Adrenal gland (tissue), 5 donors: ENCODE data around the gene SH3RF2.

Source experiments
- POLR2A ChIP-seq, 2 donors: fragments of 450-650 bp; IDR thresholded peaks; one replicate each; pipeline ENCODE4 v1.6.1; 2017; ENCODE audit warnings: antibody characterized with exemption in 2 of 2, mild to moderate bottlenecking in 2 of 2, moderate library complexity in 1 of 2
- TF ChIP-seq, protein P1 (sequence below), 6 experiments: fragments of 450-650 bp in 4 of 6; fragments of 200-600 bp in 2 of 6; sonication (generic) in 1 of 6; IDR thresholded peaks; 1 replicate in 5 of 6; 2 replicates in 1 of 6; pipeline versions ENCODE4 v1.5.1 to v1.8.0; 2016 to 2021; ENCODE audit warnings: antibody characterized with exemption in 6 of 6, mild to moderate bottlenecking in 2 of 6, moderate library complexity in 1 of 6
- donor health status: DM: no; HTN: no; CAD: no.

DNA sequence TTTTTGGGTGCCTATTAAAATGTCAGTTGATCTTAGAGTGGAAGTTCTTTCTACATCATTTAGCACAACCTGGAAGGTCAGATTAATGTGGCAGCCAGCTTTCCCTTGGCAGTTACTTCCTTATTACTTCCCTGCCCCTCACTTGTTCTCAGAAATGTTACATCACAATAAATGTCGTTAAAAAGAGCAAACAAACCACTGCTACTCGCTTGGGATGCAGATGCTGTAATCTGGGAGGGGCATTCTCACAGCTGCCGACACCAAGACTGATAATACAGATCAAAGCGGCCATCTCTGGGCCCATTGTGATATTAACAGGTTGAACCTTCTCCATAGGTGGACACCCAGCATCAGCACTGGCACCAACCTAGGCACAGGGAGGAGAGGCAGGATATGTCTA is 139.7 kb downstream of the SH3RF2 start:
- TF ChIP-seq, protein P1, sequence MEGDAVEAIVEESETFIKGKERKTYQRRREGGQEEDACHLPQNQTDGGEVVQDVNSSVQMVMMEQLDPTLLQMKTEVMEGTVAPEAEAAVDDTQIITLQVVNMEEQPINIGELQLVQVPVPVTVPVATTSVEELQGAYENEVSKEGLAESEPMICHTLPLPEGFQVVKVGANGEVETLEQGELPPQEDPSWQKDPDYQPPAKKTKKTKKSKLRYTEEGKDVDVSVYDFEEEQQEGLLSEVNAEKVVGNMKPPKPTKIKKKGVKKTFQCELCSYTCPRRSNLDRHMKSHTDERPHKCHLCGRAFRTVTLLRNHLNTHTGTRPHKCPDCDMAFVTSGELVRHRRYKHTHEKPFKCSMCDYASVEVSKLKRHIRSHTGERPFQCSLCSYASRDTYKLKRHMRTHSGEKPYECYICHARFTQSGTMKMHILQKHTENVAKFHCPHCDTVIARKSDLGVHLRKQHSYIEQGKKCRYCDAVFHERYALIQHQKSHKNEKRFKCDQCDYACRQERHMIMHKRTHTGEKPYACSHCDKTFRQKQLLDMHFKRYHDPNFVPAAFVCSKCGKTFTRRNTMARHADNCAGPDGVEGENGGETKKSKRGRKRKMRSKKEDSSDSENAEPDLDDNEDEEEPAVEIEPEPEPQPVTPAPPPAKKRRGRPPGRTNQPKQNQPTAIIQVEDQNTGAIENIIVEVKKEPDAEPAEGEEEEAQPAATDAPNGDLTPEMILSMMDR (IDR thresholded peaks at IDR 0.05), result no peak
- TF ChIP-seq POLR2A (IDR thresholded peaks at IDR 0.05), result no peak
